Measurements from ENCODE around the gene TUBA3C. TPM values are rescaled to one million over a fixed set of nuclear protein-coding genes. Genes with fewer than 3 reads are reported as not detected.
"Not testable (repeated sequence)": the region's sequence is repeated elsewhere in the genome, so short reads cannot be mapped to it uniquely, and the experiment has no call there.

The TUBA3C gene
- polyA plus RNA-seq (2013, experiment 1 of 2; ENCODE audit: insufficient read length): not detected
- polyA plus RNA-seq (2013, experiment 2 of 2; ENCODE audit: insufficient read length): not detected

DNA sequence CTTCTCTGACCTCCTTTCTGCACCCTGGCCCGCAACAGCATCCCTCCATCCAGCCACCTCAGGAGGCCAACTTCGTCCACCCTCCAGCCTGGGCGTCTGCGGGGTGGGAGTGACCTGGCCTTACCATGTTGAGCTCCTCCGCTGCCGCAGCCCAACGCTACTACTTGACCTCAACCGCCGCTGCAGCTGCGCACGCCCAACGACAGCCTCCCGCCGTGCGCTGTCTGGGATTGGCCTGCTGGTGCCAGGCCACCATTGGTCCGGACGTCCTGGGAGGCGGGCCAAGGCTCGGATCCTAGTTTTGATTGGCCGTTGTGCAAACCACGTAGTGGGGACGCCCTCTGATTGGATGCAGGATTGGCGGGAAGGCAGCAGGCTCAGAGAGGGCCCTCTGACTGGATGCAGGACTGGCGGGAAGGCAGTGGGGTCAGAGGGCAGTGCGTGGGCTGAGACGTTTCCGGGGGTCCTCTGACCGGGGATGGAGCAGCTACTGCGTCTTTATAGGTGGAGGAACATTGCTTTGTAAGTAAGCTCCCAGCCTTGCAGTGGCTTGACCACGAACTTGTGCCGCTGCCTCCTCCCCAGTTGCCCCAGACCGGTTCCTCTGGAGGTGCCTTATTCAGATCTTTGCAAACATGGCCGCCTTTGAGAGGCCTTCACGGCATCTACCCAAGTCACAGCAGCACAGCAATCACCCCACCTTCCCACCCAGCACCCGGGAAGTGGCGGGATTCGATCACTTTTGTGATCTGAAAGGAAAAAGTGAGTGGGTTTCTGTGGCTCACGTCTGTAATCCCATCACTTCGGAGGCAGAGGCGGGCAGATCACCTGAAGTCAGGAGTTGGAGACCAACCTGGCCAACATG is at the start of gene TUBA3C:
TUBA3C (minus strand) TSS at position 204 of the 865 bp plus-strand sequence; CDS start at position 127, 77 bp downstream.
- no peak for DNase-seq

- not testable (repeated sequence) for DNase-seq
Measured at GRCh38 chr13:19207413-19207812, 25.8 kb upstream of the TUBA3C start.

- DNase-seq: not testable (repeated sequence)
Measured at GRCh38 chr13:19192622-19193021, 11.0 kb upstream of the TUBA3C start.

GRCh38 chr13:19189911-19190310 is 8.3 kb upstream of the TUBA3C start:
- not testable (repeated sequence) for DNase-seq

GRCh38 chr13:19189368-19189767 is 7.7 kb upstream of the TUBA3C start:
- DNase-seq: not testable (repeated sequence)

- no peak for DNase-seq
Measured at GRCh38 chr13:19185865-19186645, 4.4 kb upstream of the TUBA3C start.

DNA sequence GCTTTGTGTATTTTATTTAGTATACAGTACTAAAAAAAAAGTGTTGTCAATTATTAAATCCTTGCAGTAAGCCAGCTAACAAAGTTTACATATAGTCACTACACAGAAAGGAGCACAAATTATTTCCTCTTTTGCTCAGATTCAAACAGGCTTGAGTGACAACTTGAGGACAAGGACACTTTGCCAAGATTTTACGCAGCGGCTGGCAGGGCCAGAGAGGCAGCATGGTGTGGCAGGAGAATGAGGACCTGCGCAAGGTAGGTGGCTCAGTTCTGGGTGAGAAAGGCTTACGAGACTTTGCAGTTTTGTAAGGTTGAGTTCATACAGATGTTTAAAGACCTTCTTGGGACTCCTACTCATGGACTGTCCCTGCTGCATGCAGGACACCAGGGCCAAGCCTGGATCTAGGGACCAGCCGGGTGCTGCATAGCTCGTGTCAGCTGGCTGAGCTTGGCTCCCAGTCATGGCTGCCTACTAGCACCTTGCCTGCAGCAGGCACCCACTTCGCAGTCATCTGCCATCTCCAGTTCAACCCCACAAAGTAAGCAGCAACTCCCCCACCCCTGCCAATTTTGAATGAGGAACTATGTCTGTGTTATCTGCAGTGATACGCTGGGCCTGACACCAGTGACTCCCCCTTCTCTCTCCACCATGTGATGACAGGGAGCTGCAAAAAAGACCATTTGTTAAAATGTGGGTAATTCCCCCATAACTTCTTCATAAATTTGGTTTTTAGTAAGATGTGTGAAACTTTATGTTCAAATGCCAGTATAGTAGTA is 3.7 kb upstream of the TUBA3C start:
- DNase-seq: no peak

DNA sequence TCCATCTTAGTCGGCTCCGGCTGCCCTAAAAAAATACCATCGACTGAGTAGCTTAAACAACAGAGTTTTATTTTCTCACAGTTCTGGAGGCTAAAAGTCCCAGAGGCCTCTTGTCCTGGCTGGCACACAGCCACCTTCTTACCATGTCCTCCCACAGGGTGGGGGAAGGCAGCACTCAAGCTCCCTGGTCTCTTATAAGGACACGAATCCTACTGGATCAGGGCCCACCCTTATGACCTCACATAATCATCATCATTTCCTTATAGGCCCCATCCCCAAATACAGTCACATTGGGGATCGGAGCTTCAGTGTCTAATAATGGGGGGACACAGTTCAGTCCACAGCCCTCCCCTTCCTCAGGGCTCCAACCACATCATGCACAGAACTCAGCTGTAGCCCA is 2.6 kb upstream of the TUBA3C start:
- no peak for DNase-seq

GRCh38 chr13:19183676-19184075 is 2.1 kb upstream of the TUBA3C start:
- DNase-seq: no peak

- no peak for DNase-seq
Measured at GRCh38 chr13:19182536-19182935, 912 bp upstream of the TUBA3C start.

- no peak for DNase-seq
Measured at GRCh38 chr13:19181021-19181620, 503 bp downstream of the TUBA3C start.

DNA sequence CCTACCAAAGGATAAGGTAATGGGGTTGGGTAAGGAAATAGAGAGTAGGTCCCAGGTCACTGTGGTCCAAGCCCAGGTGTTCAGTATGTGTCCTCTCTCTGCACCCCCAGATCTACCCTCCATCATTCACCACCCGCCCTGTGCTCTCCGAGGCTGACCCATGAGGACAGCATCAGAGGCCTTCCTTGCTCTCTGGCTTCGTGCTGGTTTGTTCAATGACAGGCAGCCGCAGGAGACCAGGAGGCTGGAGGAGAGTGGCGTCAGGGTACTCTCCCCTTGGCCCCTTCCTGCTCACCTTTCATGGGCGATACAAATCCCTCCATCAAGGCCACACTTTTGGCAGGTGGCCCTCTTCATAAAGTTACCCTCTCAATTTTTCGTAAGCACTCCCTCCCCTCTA is 1.7 kb downstream of the TUBA3C start:
- no peak for DNase-seq

DNA sequence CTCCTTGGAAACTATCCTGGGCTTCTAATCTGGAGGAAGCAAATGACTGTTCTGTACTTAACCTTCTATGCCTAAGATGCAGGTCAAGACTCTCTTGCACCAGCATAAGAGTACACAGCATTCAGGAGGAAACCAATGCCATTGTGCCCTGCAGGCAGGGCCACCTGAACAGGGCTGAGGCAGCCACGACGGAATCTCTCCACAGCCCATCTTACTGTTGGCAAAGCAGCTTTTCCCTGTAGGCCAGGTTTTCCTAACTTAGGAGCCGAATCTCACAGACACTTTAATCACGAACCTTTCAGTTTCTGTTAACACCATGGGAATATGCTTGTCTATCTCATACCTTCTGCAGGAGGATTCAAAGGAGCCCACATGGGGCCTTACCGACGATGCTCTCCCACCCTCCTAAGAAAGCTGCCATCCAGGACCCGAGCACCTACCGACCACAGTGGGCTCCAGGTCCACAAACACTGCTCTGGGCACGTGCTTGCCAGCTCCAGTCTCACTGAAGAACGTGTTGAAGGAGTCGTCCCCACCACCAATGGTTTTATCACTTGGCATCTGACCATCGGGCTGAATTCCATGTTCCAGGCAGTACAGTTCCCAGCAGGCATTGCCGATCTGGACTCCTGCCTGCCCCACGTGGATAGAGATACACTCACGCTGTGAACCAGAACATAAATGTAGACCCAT is 2.6 kb downstream of the TUBA3C start:
- no peak for DNase-seq

DNA sequence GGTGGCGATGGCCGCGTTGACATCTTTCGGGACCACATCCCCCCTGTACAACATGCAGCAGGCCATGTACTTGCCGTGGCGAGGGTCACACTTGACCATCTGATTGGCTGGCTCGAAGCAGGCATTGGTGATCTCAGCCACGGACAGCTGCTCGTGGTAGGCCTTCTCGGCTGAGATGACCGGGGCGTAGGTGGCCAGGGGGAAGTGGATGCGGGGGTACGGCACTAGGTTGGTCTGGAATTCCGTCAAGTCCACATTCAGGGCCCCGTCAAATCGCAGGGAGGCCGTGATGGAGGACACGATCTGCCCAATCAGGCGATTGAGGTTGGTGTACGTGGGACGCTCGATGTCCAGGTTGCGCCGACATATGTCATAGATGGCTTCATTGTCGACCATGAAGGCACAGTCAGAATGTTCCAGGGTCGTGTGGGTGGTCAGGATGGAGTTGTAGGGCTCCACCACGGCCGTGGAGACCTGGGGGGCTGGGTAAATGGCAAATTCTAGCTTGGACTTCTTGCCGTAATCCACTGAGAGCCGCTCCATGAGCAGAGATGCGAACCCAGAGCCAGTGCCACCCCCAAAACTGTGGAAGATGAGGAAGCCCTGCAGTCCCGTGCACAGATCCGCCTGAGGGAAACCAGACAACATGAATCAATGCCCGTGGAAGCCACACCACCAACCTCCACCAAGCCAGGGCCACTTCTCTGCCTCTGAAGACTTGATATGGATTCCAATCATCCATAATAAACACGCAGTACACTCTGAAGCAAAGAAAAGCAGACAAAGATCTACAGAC is 4.4 kb downstream of the TUBA3C start:
- not testable (repeated sequence) for DNase-seq

DNA sequence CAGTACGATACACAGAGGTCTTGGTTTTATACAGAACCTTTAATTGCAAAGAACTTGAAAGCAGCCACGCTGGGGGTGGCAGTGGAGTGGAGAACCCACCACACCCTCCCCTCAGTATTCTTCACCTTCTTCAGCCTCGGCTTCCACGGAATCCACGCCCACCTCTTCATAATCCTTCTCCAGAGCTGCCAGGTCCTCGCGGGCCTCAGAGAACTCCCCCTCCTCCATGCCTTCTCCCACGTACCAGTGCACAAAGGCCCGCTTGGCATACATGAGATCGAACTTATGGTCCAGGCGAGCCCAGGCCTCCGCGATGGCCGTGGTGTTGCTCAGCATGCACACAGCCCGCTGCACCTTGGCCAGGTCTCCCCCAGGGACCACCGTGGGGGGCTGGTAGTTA is 7.9 kb downstream of the TUBA3C start:
- no peak for DNase-seq

- no peak for DNase-seq
Measured at GRCh38 chr13:19172647-19173030, 9.0 kb downstream of the TUBA3C start.

- DNase-seq: no peak
Measured at GRCh38 chr13:19172007-19172646, 9.5 kb downstream of the TUBA3C start.

- no peak for DNase-seq
Measured at GRCh38 chr13:19171563-19171962, 10.1 kb downstream of the TUBA3C start.

GRCh38 chr13:19169991-19170390 is 11.6 kb downstream of the TUBA3C start:
- no peak for DNase-seq

- DNase-seq: no peak
Measured at GRCh38 chr13:19169496-19169895, 12.1 kb downstream of the TUBA3C start.

Data from fibroblast of skin of abdomen (primary cell).